ENCODE results near the gene FGGY. TPM values are rescaled to one million over a fixed set of nuclear protein-coding genes. Genes with fewer than 3 reads are reported as not detected.
"Not testable (repeated sequence)": the region's sequence is repeated elsewhere in the genome, so short reads cannot be mapped to it uniquely, and the experiment has no call there.

The FGGY gene, protein sequence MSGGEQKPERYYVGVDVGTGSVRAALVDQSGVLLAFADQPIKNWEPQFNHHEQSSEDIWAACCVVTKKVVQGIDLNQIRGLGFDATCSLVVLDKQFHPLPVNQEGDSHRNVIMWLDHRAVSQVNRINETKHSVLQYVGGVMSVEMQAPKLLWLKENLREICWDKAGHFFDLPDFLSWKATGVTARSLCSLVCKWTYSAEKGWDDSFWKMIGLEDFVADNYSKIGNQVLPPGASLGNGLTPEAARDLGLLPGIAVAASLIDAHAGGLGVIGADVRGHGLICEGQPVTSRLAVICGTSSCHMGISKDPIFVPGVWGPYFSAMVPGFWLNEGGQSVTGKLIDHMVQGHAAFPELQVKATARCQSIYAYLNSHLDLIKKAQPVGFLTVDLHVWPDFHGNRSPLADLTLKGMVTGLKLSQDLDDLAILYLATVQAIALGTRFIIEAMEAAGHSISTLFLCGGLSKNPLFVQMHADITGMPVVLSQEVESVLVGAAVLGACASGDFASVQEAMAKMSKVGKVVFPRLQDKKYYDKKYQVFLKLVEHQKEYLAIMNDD
- 38.8 TPM for total RNA-seq

DNA sequence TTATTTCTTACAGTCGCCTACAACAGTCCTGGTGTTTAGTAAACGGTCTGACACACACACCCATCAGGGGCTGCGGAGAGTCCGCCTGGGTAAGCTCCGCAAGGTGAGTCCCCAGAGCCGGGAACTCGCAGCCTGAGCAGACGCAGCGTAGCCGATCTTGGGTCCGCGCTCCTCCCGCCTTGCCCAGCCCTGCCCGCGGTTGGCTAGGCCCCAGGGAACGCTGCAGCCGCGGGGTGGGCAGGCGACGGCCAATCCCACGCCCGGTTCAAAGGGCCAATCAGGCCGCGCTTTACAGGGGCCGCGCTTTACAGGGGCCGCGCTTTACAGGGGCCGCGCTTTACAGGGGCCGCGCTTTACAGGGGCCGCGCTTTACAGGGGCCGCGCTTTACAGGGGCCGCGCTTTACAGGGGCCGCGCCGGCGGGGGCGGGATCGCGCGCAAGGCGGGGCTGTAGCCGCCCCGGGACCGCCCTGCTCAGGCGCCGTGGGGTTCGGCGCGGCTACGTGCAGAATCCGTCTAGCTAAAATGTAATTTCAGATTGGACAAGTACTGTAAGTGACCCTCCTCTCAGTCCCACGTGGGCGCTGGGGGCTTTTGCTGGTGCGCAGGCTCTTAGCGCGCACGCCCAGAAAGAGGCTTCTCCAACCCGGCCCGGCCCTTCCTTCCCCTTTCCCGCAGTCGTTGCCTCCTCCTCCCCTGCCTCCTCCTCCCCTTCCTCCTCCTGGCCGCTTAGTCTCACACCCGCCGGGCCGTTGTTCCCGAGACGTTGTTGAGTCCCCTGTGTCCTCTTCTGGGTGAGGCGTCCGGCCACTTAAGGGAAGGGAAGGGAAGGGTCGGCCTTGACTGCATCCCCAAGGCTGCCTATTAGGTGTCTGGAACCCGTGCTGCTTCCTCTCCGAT lies at the start of gene FGGY:
Gene FGGY (plus strand): TSS at position 737 of the 899 bp plus-strand sequence. CDS start 24,456 bp downstream, outside the sequence.
- peak; percentile 98 for DNase-seq (ENCODE audit: low spot score)

DNA sequence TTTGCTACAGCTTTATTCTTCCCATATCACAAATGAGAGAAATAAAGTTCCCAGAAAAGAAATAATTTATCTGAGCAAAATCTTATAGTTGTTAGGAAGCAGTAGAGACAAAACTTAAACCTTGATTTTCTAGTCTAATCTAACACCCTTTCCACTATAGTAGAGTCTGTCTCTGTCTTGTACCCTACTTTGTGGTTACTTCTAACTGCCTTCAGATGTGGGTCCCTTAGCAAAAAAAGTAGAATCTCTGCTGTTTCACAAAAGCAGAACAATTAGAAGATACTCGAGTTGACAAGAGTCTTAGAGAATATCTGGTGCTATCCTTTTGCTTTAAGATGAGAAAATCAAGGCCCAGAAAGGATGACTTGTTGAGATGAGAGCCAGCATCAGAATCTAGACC lies 48.1 kb upstream of the FGGY start:
- DNase-seq (ENCODE audit: low spot score): no peak

DNA sequence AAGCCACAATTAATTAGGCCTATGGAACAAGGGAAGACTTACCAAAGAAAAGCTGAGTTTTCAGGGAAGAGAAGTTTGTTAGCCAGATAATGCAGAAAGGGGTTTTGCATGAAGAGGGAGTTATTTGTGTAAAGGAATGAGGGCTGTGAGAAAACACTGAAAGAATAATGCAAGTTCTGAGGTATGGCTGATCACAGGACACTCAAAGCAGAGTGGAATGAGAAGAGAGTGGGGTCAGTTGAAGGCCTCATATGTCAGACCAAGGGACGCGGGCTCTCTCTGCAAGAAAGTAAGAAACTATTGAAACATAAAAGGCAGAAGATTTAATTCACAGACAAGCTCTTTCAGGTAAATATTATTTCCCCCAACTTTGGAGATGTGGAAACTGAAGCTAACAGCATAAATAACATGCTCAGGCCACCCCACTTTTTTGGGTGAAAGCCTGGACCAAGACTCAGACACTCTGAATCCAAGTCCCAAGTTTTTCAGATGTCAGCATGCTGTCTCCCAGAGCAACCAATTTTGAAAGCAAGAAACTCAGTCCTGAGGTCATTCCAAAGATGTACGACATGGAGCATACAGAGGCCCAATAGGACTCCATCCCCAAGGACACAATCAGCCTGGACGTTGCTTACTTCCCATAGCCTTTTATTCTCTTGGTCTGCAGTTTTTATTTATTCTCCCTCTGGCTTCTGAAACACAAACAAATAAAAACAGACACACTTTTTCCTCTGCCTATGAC lies 47.3 kb upstream of the FGGY start:
- DNase-seq (ENCODE audit: low spot score): no peak

DNA sequence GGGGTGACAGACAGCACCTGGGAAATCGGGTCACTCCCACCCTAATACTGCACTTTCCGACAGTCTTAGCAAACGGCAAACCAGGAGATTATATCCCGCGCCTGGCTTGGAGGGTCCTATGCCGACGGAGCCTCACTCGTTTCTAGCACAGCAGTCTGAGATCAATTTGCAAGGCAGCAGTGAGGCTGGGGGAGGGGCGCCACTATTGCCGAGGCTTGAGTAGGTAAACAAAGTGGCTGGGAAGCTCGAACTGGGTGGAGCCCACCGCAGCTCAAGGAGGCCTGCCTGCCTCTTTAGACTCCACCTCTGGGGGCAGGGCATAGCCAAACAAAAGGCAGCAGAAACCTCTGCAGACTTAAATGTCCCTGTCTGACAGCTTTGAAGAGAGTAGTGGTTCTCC lies 45.8 kb upstream of the FGGY start:
- not testable (repeated sequence) for DNase-seq (ENCODE audit: low spot score)

DNA sequence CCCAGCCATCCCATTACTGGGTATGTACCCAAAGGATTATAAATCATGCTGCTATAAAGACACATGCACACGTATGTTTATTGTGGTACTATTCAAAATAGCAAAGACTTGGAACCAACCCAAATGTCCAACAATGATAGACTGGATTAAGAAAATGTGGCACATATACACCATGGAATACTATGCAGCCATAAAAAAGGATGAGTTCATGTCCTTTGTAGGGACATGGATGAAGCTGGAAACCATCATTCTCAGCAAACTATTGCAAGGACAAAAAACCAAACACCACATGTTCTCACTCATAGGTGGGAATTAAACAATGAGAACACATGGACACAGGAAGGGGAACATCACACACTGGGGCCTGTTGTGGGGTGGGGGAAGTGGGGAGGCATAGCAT lies 40.5 kb upstream of the FGGY start:
- DNase-seq (ENCODE audit: low spot score): not testable (repeated sequence)

DNA sequence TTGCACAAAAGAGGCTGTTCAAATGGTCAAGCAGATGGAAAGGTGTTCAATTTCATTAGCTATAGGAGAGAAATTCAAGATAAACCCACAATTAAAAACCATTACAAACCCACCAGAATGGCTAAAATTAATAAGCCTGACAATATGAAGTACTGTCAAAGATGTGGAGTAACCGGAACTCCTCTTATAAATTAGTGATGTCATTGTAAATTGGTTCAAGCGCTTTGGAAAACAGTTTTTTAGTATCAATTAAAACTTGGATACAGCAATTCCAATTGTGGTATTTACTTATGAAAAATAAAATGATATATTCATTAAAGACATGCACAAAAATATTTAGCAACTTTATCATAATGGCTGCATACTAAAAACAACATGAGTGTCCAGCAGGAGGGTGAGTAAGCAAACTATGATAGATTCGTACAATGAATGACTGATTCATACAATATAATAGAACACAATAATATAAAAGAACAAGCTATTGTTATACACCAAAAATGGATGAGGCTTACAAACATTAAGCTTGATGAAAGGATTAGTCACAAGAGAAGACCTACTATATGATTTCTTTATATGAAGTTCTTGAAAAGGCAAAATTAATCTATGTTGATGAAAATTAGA lies 38.4 kb upstream of the FGGY start:
- DNase-seq (ENCODE audit: low spot score): no peak

DNA sequence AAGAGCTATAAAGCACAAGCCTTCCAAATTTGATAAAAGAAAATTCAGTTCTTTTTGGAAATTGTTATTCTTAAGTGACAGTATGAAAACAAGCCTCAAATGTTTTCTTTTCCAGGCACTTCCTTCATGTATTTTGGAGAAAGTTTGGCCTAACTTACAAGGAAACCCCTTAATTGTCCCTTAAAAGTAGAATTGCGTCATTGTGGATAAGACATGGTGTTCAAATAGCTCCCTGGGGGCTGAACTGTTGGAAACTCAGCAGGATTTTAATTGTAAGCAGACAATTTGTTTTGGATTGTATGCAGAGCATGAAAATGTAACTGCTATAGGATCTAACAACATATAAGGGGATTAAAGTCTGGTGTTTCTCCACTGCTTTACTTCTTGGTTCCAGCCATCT lies 35.4 kb upstream of the FGGY start:
- no peak for DNase-seq (ENCODE audit: low spot score)

DNA sequence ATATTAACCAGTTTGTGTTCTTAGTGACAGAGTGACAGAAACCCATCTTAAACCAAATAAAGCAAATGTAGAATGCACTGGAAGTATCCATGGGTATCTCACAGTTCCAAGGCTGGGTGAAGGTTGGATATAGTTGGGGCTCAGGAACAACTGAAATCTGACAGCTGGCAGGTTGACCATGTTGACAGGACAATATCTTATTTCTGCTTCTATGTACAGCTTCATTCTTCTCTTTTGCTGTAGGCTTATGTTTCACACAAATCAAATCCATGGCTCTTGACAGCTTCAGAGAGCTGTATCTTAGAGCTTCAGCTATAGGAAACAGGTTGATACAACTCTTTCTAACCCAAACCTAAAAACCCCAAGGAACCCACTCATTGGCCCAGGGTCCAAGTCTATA lies 34.3 kb upstream of the FGGY start:
- no peak for DNase-seq (ENCODE audit: low spot score)

DNA sequence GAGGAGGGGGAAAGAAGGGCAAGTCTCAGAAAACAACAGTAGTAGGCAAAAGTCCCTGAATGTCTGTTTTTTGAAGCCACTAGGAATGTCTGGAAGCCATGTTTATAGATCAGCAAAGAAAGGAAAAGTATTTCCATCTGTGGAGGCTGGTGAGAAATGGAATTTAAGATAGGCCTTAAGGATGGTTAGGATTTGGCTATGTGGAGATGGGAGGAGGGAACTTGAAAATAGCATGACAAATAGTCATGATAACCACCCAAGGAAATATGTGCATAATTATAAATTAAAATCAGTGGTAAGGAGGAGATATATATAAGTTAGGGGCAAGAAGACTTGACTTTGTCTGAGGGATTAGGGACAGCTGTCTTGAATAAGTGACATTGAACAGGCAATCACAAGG lies 33.8 kb upstream of the FGGY start:
- DNase-seq (ENCODE audit: low spot score): no peak

DNA sequence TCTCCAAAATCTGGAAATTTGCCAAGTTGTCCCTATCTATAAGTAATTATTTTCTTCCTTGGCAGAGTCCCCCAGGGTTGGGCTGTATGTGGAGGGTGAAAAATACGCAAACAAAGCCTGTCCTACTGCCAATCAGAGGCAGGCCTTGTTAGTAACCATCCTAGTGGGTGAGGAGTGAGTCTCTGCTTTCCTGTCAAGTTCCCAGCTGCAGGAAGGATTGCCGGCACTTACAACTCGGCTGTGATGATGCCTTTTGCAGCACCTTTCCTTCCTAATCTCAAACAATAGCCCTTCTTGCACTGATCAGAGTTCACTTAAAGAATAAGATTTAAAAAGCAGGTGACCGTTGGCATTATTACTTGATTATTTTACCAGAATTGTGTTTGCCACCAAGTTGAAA lies 31.3 kb upstream of the FGGY start:
- DNase-seq (ENCODE audit: low spot score): no peak

DNA sequence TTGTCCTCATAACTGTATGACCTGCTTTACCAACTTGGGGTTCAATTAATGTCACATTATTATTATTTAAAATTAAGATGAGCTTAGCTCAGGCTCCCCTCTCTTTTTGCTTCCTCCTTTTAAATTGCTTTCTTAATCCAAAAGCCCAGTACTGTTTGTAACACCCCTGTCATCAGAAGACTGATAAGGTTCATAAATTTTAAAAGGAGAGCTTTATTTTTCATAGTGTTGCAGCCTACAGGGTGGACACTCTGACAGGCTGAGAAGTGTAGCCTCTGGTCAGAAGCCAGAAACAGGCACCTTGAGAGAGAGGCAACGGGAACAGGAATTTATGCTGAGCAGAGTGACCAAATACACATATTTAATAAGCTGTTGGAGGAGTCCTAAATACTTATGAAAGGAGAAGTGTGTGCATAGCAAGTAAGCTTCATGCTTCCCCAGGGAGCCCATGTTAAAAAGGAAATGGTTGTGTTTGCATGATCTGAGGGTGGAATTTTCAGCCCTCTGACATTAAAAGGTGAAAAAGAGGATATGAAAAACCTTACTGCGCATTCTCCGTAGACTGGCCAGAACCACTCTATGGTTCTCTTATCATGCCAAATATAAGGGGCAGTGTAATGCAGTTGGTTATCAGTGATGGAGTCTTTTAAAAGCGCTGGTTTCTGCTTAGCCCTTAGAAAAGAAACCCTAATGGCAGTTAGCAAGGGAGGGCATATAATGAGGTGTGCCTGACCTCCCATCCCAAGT lies 30.5 kb upstream of the FGGY start:
- no peak for DNase-seq (ENCODE audit: low spot score)

DNA sequence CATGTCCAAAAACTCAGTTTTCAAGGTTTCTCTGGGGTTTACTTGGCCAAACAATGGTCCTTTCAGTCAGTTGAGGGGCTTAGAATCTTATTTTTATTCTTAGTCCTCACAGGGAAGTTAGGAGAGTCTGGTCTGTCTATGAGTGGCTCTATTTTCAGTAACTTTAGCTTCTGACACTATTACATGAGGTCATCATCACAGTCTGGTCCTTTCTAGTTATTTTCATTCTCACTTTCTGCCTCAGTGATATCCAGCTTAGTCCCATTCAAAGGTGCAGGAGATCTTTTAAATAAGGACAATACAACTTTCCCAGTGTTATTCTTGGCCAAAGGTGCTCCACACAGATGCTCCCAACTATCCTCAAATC lies 30.0 kb upstream of the FGGY start:
- no peak for DNase-seq (ENCODE audit: low spot score)

DNA sequence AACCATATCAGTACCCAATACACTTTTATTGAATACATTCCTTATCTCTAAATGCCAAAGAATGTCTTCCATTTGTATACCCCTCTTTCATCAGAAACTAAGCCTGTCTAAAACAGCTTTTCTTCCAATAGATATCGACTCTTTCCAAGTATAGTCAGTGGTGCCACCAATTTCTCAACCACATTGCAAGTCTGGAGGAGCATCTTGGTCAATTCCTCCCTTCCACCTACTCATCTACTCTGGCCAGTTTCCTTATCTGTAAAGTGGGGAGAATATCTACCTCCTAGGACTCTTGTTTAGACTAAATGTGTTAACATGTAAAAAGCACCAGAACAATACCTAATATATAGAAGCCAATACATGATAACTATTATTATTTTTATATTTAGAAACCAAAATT lies 28.5 kb upstream of the FGGY start:
- no peak for DNase-seq (ENCODE audit: low spot score)

DNA sequence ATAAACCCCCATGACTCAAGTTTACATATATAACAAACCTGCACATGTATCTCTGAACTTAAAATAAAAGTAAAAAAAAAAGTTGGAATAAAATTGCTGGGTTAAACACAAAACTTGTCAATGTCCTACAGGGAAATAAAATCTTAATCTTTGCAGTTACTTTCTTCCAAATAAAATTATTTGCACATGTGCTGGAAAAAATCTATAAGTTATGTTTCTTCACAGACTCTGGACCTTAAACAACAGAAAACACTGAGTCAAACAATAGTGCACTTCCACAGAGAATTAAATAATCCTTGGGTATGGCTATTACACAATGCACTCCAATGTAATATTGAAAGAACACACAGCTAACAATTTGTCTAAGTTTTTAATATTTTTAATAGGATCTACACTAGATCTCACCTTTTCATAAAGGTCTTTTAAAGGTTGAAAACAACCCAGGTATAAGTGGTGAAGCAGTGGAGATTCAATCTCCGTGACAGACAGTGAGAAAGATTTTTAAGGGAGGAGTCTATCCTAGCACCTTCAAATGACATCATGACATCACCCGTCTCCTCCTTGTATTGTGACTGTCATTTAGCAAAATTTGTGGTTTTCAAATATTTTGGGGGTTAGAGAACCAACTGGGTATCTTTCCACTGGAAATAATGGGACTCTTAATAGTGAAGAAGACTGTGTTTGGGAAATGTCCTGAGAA lies 25.2 kb upstream of the FGGY start:
- DNase-seq (ENCODE audit: low spot score): no peak

DNA sequence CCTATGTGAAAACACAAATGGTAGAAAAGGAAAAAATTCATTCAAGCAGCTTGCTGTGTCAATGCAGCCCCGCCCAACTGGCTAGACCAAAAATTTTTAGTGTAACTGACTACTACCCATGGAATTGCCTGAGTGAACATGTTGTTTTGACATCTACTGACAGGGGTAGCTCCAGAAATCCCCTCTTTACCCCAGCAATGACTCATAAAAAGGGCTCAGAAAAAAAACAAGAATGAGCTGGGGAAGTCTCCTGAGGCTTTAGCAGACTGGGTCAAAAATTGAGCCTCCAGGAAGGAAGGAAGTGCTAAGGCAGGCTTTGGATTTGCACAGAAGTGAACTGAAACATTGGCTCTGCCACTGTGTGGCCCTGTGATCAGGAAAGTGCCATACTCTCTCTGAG lies 24.4 kb upstream of the FGGY start:
- DNase-seq (ENCODE audit: low spot score): no peak

DNA sequence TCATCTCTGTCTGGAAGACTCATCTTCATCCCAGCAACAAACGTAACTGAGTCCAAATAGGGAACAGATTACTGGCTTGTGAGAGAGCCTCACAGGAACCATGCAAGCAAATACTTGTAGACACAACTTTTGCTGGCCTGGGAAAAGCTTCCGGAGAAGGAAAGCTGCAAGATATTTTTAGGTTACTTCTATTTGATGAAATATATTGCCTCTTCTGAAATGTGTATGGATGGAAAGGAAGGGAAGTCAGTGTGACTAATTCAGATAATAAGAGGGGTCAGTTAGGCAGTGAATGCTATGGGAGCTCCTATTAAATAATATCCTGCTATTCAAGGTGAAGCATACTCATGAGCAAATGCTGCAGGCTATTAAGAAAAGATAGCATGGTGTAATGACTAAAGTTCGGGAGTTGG lies 20.4 kb upstream of the FGGY start:
- no peak for DNase-seq (ENCODE audit: low spot score)

DNA sequence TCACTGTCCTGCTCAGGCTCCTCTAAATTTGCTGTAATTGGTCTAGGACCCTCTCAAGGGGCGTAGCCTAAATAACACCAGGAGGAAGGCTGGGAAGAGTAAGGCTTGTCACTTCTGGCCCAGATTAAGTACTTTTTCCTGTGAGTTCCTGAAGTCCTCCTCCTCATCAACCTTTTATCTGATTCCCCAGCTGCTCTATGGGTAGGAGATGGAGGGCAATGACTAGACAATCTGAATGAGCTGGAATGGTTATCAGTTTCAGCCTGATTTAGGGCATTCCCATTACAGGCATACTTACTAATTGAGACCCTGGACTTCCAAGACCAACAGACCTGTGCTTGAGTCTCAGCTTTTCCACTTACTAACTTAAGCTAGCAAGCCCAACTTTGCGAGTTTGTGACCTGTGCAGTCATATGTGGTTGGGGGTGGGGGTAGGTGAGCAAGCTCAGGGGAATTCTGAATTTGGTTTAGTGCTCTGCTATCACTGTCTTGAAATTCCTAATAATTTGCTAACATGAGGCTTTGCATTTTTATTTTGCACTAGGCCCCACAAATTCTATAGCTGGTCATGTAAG lies 18.0 kb upstream of the FGGY start:
- no peak for DNase-seq (ENCODE audit: low spot score)

DNA sequence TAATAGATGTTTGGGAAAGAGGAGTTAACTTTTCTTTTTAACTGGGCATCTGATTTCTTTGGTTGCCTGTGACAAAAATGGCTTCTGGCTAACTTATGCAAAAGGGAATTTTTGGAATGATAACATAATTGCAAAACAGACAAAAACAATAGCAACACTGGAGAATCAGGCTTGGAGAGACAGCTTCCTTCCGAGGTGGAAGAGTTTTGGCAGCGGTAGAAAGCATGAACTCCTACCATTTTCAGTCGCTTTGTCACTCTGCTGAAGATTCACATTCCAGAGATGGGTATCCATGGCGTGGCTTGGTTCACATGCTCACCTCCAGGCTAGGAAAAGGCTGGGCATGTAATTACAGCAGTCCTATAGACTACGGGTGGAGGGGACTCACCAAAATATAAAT lies 17.2 kb upstream of the FGGY start:
- DNase-seq (ENCODE audit: low spot score): no peak

DNA sequence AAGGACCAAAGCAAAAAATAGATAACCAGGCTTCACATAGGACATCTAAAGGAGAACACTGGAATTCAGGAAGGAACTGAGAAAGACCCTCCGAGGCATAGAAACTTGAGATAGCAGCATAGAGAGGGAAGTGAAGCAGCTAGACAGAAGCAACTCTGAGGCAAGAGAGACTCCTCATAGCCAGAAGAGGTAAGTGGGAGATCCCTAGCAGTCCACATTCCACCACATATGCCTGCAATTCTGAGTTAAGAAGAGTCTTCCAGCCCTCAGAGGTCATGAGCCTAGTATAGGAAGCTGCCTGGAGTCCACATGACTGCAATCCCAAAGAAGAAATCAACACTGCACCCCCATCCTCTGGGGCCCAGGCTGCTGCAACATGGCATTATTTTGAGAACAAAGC lies 13.9 kb upstream of the FGGY start:
- DNase-seq (ENCODE audit: low spot score): no peak

DNA sequence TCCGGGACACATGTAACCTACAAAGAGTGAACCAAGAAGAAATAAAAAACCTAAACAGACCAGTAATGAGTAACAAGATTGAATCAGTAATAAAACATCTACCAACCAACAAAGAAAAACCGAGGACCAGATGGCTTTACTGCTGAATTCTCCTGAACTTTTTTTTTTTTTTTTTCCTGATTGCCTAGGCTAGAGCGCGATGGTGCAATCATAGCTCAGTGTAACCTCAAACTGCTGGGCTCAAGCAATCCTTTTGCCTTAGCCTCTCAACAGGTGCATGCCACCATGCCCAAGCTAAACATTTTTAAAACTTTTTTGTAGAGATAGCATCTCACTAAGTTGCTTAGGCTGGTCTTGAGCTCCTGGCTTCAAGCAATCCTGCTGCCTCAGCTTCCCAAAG lies 11.2 kb upstream of the FGGY start:
- no peak for DNase-seq (ENCODE audit: low spot score)

Measured in ureter (tissue), 1 donor.